Measurements from ENCODE around the gene SEMA7A. TPM values are rescaled to one million over a fixed set of nuclear protein-coding genes. Genes with fewer than 3 reads are reported as not detected.

Gene SEMA7A
- polyA plus RNA-seq, 1 of the 3 experiments (the other 2 are of a cell fraction): 1.3 TPM

DNA sequence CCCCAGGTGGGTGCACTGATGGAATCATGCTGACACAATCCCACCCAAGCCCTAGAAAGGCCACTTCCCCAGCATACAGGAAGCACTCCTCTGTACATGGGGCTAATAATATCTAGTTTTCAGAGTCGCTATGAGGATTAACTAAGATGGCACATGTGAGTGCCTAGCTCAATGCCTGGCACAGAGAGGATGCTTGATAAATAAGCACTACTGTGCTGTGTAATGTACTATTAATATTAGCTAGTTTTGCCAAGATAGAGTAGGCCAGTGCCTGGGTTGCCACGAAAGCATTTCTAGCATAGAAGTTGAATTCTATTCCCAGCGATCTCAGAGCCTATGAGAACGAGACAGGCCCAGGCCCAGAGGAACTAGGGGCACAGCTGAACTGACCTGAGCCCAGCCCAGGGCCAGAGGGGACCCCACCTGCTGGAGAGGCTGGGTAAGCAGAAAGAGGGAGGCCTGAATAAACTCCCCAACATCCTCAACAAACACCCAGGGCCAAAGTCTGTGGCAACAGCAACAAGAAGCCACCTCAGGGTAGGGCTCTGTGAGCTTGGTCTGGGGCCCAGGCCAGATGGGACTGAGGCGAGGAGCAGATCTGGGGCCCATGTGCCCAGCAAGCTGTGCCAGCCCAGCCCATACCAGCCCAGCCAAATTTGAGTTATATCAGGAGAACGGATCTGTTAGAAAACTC is 7.6 kb upstream of the SEMA7A start:
- Histone ChIP-seq H3K9me3 (no peaks in the 10 kb centered on the region), H3K27me3 (ENCODE audit: insufficient read depth) (no peaks in the 10 kb centered on the region), H4K20me1 (ENCODE audit: insufficient read depth) (no peaks in the 10 kb centered on the region), H3K9me2 (no peaks in the 10 kb centered on the region), H3K4me2 (no peak overlapping the region), H3F3A (replicated peaks; ENCODE audit: insufficient read depth) (no peaks in the 10 kb centered on the region), H3K27ac (ENCODE audit: low read depth in 2 of 2, low read length in 1 of 2) (no peak overlapping the region), H3K4me3 (ENCODE audit: low read depth in 2 of 2, low read length in 1 of 2) (no peak overlapping the region), H3K79me2 (ENCODE audit: insufficient read depth) (no peaks in the 10 kb centered on the region), H3K36me3 (replicated peaks in 1 of 2; ENCODE audit: control insufficient read depth in 1 of 2, insufficient read depth in 2 of 2, low read length in 1 of 2) (peaks cover 10 to 21% of the 10 kb centered on the region in 2 experiments), H3K9ac (no peak overlapping the region), H3K4me1 (ENCODE audit: control insufficient read depth in 1 of 2, insufficient read depth in 2 of 2, low read depth in 1 of 2, low read length in 1 of 2) (peaks cover 0 to 7% of the 10 kb centered on the region in 2 experiments; a peak in 1 of 4 replicates), H2AFZ (ENCODE audit: low read depth) (no peak overlapping the region)
- WGBS (ENCODE audit: low lambda C conversion rate): 75% methylated on average over 5 of the region's 6 CpGs
- CTCF ChIA-PET: interaction anchor here (1.1 to 36.5 kb wide), 6 partner anchors 8 to 190 kb away, joined by 4 to 779 read pairs (median 6); partner anchors contain the start of genes CYP11A1 and SEMA7A
- no peak for DNase-seq
- POLR2A ChIA-PET: no interaction called here
- TF ChIP-seq, protein P1, sequence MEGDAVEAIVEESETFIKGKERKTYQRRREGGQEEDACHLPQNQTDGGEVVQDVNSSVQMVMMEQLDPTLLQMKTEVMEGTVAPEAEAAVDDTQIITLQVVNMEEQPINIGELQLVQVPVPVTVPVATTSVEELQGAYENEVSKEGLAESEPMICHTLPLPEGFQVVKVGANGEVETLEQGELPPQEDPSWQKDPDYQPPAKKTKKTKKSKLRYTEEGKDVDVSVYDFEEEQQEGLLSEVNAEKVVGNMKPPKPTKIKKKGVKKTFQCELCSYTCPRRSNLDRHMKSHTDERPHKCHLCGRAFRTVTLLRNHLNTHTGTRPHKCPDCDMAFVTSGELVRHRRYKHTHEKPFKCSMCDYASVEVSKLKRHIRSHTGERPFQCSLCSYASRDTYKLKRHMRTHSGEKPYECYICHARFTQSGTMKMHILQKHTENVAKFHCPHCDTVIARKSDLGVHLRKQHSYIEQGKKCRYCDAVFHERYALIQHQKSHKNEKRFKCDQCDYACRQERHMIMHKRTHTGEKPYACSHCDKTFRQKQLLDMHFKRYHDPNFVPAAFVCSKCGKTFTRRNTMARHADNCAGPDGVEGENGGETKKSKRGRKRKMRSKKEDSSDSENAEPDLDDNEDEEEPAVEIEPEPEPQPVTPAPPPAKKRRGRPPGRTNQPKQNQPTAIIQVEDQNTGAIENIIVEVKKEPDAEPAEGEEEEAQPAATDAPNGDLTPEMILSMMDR (IDR thresholded peaks at IDR 0.05): no peak
- TF ChIP-seq, protein P2, sequence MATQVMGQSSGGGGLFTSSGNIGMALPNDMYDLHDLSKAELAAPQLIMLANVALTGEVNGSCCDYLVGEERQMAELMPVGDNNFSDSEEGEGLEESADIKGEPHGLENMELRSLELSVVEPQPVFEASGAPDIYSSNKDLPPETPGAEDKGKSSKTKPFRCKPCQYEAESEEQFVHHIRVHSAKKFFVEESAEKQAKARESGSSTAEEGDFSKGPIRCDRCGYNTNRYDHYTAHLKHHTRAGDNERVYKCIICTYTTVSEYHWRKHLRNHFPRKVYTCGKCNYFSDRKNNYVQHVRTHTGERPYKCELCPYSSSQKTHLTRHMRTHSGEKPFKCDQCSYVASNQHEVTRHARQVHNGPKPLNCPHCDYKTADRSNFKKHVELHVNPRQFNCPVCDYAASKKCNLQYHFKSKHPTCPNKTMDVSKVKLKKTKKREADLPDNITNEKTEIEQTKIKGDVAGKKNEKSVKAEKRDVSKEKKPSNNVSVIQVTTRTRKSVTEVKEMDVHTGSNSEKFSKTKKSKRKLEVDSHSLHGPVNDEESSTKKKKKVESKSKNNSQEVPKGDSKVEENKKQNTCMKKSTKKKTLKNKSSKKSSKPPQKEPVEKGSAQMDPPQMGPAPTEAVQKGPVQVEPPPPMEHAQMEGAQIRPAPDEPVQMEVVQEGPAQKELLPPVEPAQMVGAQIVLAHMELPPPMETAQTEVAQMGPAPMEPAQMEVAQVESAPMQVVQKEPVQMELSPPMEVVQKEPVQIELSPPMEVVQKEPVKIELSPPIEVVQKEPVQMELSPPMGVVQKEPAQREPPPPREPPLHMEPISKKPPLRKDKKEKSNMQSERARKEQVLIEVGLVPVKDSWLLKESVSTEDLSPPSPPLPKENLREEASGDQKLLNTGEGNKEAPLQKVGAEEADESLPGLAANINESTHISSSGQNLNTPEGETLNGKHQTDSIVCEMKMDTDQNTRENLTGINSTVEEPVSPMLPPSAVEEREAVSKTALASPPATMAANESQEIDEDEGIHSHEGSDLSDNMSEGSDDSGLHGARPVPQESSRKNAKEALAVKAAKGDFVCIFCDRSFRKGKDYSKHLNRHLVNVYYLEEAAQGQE (IDR thresholded peaks at IDR 0.05; ENCODE audit: low read depth, low read length): no peak
- no peak for TF ChIP-seq YY1 (IDR thresholded peaks at IDR 0.05; ENCODE audit: low read depth)
- TF ChIP-seq TAF1 (IDR thresholded peaks at IDR 0.05; ENCODE audit: borderline replicate concordance, low read depth, low read length): no peak
- no peak for TF ChIP-seq RAD21 (IDR thresholded peaks at IDR 0.05; ENCODE audit: low read length)
- TF ChIP-seq USF2 (IDR thresholded peaks at IDR 0.05; ENCODE audit: borderline replicate concordance, low read depth, low read length): no peak
- TF ChIP-seq FOXM1 (IDR thresholded peaks at IDR 0.05; ENCODE audit: low read depth): no peak
- TF ChIP-seq JUND (IDR thresholded peaks at IDR 0.05): no peak
- TF ChIP-seq, protein P3, sequence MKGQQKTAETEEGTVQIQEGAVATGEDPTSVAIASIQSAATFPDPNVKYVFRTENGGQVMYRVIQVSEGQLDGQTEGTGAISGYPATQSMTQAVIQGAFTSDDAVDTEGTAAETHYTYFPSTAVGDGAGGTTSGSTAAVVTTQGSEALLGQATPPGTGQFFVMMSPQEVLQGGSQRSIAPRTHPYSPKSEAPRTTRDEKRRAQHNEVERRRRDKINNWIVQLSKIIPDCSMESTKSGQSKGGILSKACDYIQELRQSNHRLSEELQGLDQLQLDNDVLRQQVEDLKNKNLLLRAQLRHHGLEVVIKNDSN (IDR thresholded peaks at IDR 0.05; ENCODE audit: borderline replicate concordance, low read depth): no peak
- no peak for TF ChIP-seq PBX3 (IDR thresholded peaks at IDR 0.05)
- no peak for TF ChIP-seq MXI1 (IDR thresholded peaks at IDR 0.05; ENCODE audit: low read depth, low read length)
- no peak for TF ChIP-seq CHD2 (IDR thresholded peaks at IDR 0.05; ENCODE audit: low read length, partially characterized antibody)
- no peak for TF ChIP-seq GABPA (IDR thresholded peaks at IDR 0.05; ENCODE audit: low read depth)
- no peak for TF ChIP-seq RCOR1 (IDR thresholded peaks at IDR 0.05; ENCODE audit: low read length)
- no peak for TF ChIP-seq POLR2AphosphoS5 (IDR thresholded peaks at IDR 0.05; ENCODE audit: low read depth, low read length)
- TF ChIP-seq TCF12 (IDR thresholded peaks at IDR 0.05): no peak
- no peak for TF ChIP-seq EZH2phosphoT487 (IDR thresholded peaks at IDR 0.05; ENCODE audit: borderline replicate concordance, low read depth)
- TF ChIP-seq, protein P4, sequence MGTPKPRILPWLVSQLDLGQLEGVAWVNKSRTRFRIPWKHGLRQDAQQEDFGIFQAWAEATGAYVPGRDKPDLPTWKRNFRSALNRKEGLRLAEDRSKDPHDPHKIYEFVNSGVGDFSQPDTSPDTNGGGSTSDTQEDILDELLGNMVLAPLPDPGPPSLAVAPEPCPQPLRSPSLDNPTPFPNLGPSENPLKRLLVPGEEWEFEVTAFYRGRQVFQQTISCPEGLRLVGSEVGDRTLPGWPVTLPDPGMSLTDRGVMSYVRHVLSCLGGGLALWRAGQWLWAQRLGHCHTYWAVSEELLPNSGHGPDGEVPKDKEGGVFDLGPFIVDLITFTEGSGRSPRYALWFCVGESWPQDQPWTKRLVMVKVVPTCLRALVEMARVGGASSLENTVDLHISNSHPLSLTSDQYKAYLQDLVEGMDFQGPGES (IDR thresholded peaks at IDR 0.05; ENCODE audit: low read depth, low read length): no peak
- no peak for TF ChIP-seq SIN3A (IDR thresholded peaks at IDR 0.05; ENCODE audit: borderline replicate concordance, low read depth, low read length)
